Trophoblast cell (in vitro differentiated cells and primary cell): ENCODE data around the gene TRAF6.
A peak's percentile ranks its signal among the peaks of the same experiment; 100 is the strongest.

Experiments used
- DNase-seq, 2 donors: peaks; one replicate each; pipeline ENCODE4 v3.0.0-alpha.2; 2016
- H2AFZ ChIP-seq: 2 replicates; pipeline ENCODE4 v1.6.1; 2013; ENCODE audit warnings: low read length, moderate library complexity, mild to moderate bottlenecking; ENCODE audit not compliant: insufficient read depth, poor library complexity
- H2AK5ac ChIP-seq: 2 replicates; pipeline ENCODE4 v1.6.1; 2013; ENCODE audit warnings: mild to moderate bottlenecking, low read length
- H2BK120ac ChIP-seq: 2 replicates; pipeline ENCODE4 v1.6.1; 2013; ENCODE audit warnings: low read length, mild to moderate bottlenecking, moderate library complexity; ENCODE audit not compliant: insufficient read depth, poor library complexity
- H2BK12ac ChIP-seq: 2 replicates; pipeline ENCODE4 v1.6.1; 2013; ENCODE audit warnings: mild to moderate bottlenecking, low read length, moderate library complexity
- H2BK5ac ChIP-seq: 2 replicates; pipeline ENCODE4 v1.6.1; 2013; ENCODE audit warnings: low read length, low read depth, moderate library complexity, mild to moderate bottlenecking; ENCODE audit not compliant: poor library complexity
- H3K14ac ChIP-seq: 2 replicates; pipeline ENCODE4 v1.6.1; 2013; ENCODE audit warnings: mild to moderate bottlenecking, low read length
- H3K18ac ChIP-seq: 2 replicates; pipeline ENCODE4 v1.6.1; 2013; ENCODE audit warnings: mild to moderate bottlenecking, low read length
- H3K23ac ChIP-seq: 2 replicates; pipeline ENCODE4 v1.6.1; 2013; ENCODE audit warnings: low read length
- H3K27ac ChIP-seq: 2 replicates; pipeline ENCODE4 v1.5.1; 2013; ENCODE audit warnings: low read depth, mild to moderate bottlenecking, inconsistent platforms, low read length, moderate library complexity
- H3K27me3 ChIP-seq: 2 replicates; pipeline ENCODE4 v1.6.1; 2013; ENCODE audit warnings: inconsistent platforms, mild to moderate bottlenecking, low read length, moderate library complexity; ENCODE audit not compliant: insufficient read depth
- H3K36me3 ChIP-seq, 2 experiments: 1 replicate in 1 of 2; 2 replicates in 1 of 2; pipeline ENCODE4 v1.6.1; 2013; ENCODE audit warnings: low read length in 2 of 2, mild to moderate bottlenecking in 2 of 2, moderate library complexity in 1 of 2; ENCODE audit not compliant: insufficient read depth in 2 of 2, control insufficient read depth in 1 of 2
- H3K4ac ChIP-seq: 2 replicates; pipeline ENCODE4 v1.6.1; 2013; ENCODE audit warnings: low read depth, mild to moderate bottlenecking, low read length, moderate library complexity
- H3K4me1 ChIP-seq, 2 experiments: 1 replicate in 1 of 2; 2 replicates in 1 of 2; pipeline ENCODE4 v1.6.1; 2013; ENCODE audit warnings: low read length in 2 of 2, mild to moderate bottlenecking in 2 of 2, moderate library complexity in 1 of 2; ENCODE audit not compliant: insufficient read depth in 2 of 2, control insufficient read depth in 1 of 2
- H3K4me2 ChIP-seq: 2 replicates; pipeline ENCODE4 v1.6.1; 2013; ENCODE audit warnings: inconsistent platforms, mild to moderate bottlenecking, low read length, moderate library complexity
- H3K4me3 ChIP-seq: 2 replicates; pipeline ENCODE4 v1.5.1; 2013; ENCODE audit warnings: mild to moderate bottlenecking, low read depth, low read length, inconsistent platforms
- H3K79me1 ChIP-seq: one replicate; pipeline ENCODE4 v1.6.1; 2013; ENCODE audit warnings: low read length
- H3K79me2 ChIP-seq: 2 replicates; pipeline ENCODE4 v1.6.1; 2013; ENCODE audit warnings: low read length, mild to moderate bottlenecking; ENCODE audit not compliant: control insufficient read depth, insufficient read depth, poor library complexity
- H3K9ac ChIP-seq: 2 replicates; pipeline ENCODE4 v1.6.1; 2013; ENCODE audit warnings: mild to moderate bottlenecking, low read length
- H3K9me3 ChIP-seq: 2 replicates; pipeline ENCODE4 v1.6.1; 2013; ENCODE audit warnings: low read depth, mild to moderate bottlenecking, control low read depth, inconsistent platforms, low read length; ENCODE audit not compliant: insufficient read depth
- H4K12ac ChIP-seq: 2 replicates; pipeline ENCODE4 v1.6.1; 2013; ENCODE audit warnings: low read depth, mild to moderate bottlenecking, low read length, moderate library complexity
- H4K8ac ChIP-seq: 2 replicates; pipeline ENCODE4 v1.6.1; 2013; ENCODE audit warnings: low read depth, mild to moderate bottlenecking, low read length, moderate library complexity
- H4K91ac ChIP-seq: one replicate; pipeline ENCODE4 v1.6.1; 2013; ENCODE audit warnings: low read depth, mild to moderate bottlenecking, low read length, moderate library complexity
- WGBS: extraction: QIAGEN DNeasy Blood & Tissue Kit; methylation state at CpG from one replicate; pipeline ENCODE4 v1.1.7; 2013; ENCODE audit warnings: missing lambda C conversion rate; ENCODE audit not compliant: insufficient read length, insufficient coverage; ENCODE audit errors: extremely low coverage; 5-methylcytosine and 5-hydroxymethylcytosine counted together

TRAF6 gene

DNA sequence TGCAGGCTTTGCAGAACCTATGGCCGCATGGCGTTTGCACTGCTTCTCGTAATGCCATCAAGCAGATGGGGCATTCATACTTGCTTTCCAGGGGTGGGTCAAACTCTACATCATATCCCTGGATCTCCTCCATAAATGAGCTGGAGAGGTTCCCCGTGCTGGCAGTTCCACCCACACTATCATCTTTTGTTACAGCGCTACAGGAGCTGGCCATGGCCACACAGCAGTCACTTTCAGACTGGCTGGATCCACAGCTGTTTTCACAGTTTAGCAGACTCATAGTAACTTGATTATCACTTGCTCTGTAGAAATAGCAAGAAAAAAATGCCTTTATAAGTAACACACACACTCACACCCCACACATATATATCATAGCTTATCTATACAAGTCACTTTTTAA, 8.8 kb downstream of the TRAF6 start:
- Histone ChIP-seq H4K12ac (no peak overlapping the region), H2BK12ac (peak overlapping the region; percentile 76), H3K4me1 (peaks cover 2 to 5% of the 10 kb centered on the region in 2 experiments), H3K4me2 (no peak overlapping the region), H3K9ac (no peak overlapping the region), H3K9me3 (no peaks in the 10 kb centered on the region), H2AK5ac (peak overlapping the region; percentile 29), H2AFZ (no peak overlapping the region), H3K4me3 (no peak overlapping the region), H3K79me2 (no peaks in the 10 kb centered on the region), H3K27ac (no peak overlapping the region), H4K8ac (peak overlapping the region; percentile 19), H3K14ac (no peak overlapping the region), H2BK120ac (no peak overlapping the region), H3K23ac (no peak overlapping the region), H2BK5ac (no peak overlapping the region), H3K18ac (no peak overlapping the region), H3K79me1 (peaks cover 2% of the 10 kb centered on the region), H3K36me3 (peaks cover 6 to 8% of the 10 kb centered on the region in 2 experiments), H3K27me3 (no peaks in the 10 kb centered on the region), H4K91ac (peak overlapping the region; percentile 28), H3K4ac (peak overlapping the region; percentile 21)
- no peak for DNase-seq
- WGBS = no CpG with 5 or more reads among the region's 5 CpGs

DNA sequence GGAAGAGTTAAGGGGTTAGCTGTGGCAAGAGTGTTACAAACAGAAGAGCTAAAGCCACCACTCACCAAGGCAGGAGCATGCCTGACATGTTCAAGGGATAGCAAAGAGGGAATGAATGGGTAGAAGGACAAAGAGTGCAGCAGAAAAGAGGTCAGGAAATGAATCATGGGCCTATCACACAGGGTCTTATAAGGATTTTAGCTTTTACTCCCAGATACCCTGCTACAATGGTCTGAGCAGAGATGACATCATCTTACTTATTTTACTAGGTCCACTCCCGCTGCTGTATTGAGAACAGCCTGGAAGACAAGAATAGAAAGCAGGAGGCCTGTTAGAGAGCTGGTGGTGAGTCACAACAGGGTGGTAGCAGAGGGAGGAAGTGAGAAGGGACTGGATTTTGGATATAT, 9.8 kb downstream of the TRAF6 start:
- Histone ChIP-seq H3K9me3 (no peaks in the 10 kb centered on the region), H3K4me1 (peaks cover 2 to 5% of the 10 kb centered on the region in 2 experiments), H3K79me1 (peaks cover 2% of the 10 kb centered on the region), H3K23ac (no peak overlapping the region), H2BK120ac (no peak overlapping the region), H3K4ac (no peak overlapping the region), H3K27me3 (no peaks in the 10 kb centered on the region), H4K8ac (peak overlapping the region; percentile 33), H4K12ac (no peak overlapping the region), H2AK5ac (no peak overlapping the region), H4K91ac (no peak overlapping the region), H2BK12ac (no peak overlapping the region), H3K4me2 (no peak overlapping the region), H3K79me2 (no peaks in the 10 kb centered on the region), H3K9ac (no peak overlapping the region), H3K36me3 (peaks cover 9 to 12% of the 10 kb centered on the region in 2 experiments), H3K18ac (no peak overlapping the region), H3K4me3 (no peak overlapping the region), H2BK5ac (no peak overlapping the region), H3K27ac (peak overlapping the region; percentile 66), H3K14ac (no peak overlapping the region), H2AFZ (no peak overlapping the region)
- no CpG with 5 or more reads among the region's 1 CpG for WGBS
- peak in 1 of 2 donors; percentile 15 for DNase-seq

DNA sequence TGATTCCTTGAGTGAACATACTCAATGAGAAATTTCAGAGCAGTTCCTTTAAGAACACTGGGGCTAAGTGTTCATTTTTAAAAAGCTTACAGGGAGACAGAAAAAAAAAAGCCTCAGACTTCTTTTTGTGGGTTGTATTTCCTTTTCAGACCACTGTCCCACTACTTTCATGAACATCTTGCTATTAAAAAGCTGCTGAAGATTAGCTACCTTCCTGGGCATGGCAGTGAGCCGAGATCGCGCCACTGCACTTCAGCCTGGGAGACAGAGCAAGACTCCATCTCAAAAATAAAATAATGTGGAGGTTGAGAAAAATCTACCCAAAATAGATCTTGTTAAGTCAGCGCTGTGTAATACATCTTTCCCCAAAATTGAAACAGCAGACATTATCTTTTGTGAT, 10.8 kb downstream of the TRAF6 start:
- Histone ChIP-seq H3K4me3 (no peak overlapping the region), H3K27me3 (no peaks in the 10 kb centered on the region), H2AFZ (no peak overlapping the region), H3K9ac (no peak overlapping the region), H4K91ac (no peak overlapping the region), H3K4ac (no peak overlapping the region), H3K4me1 (peaks cover 2 to 5% of the 10 kb centered on the region in 2 experiments), H2BK120ac (no peak overlapping the region), H3K36me3 (peaks cover 9 to 12% of the 10 kb centered on the region in 2 experiments), H3K4me2 (no peak overlapping the region), H3K79me2 (no peaks in the 10 kb centered on the region), H2AK5ac (no peak overlapping the region), H3K79me1 (peaks cover 2% of the 10 kb centered on the region), H3K9me3 (no peaks in the 10 kb centered on the region), H3K27ac (no peak overlapping the region), H3K23ac (no peak overlapping the region), H2BK12ac (no peak overlapping the region), H3K14ac (no peak overlapping the region), H4K12ac (no peak overlapping the region), H4K8ac (no peak overlapping the region), H2BK5ac (no peak overlapping the region), H3K18ac (no peak overlapping the region)
- DNase-seq = no peak
- WGBS = no CpG with 5 or more reads among the region's 4 CpGs

DNA sequence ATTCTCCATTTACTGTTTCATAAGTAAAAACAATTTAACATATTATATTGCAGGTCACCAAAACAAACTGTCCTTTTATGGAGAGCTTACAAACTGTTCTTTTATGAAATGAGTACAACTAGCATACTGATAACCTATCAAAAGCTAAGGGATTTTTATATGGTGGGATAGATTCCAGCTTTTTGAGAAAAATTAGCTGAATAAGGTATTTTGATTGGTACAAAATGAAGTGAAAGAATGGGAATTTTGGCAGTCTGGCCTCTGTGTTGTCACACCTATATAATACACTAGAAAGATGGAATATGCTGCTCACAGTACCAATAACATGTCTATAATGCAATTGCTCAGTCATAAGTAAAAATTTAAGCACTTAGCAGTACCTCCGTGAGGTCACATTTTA, 11.4 kb downstream of the TRAF6 start:
- DNase-seq = no peak
- H4K12ac ChIP-seq = no peak overlapping the region

More for the DNA sequence above, 11.4 kb downstream of the TRAF6 start:
- H3K23ac ChIP-seq = no peak overlapping the region
- H3K4me3 ChIP-seq = no peak overlapping the region
- H2BK12ac ChIP-seq = no peak overlapping the region
- H3K14ac ChIP-seq = no peak overlapping the region
- H3K9me3 ChIP-seq = no peaks in the 10 kb centered on the region
- H3K27ac ChIP-seq = no peak overlapping the region
- no peaks in the 10 kb centered on the region for H3K79me2 ChIP-seq
- H3K79me1 ChIP-seq = peaks cover 2% of the 10 kb centered on the region
- H2BK120ac ChIP-seq = no peak overlapping the region
- no CpG with 5 or more reads among the region's 1 CpG for WGBS
- H2AFZ ChIP-seq = no peak overlapping the region
- no peak overlapping the region for H4K8ac ChIP-seq
- no peak overlapping the region for H4K91ac ChIP-seq
- no peaks in the 10 kb centered on the region for H3K27me3 ChIP-seq
- H2BK5ac ChIP-seq = no peak overlapping the region
- peaks cover 12 to 13% of the 10 kb centered on the region in 2 experiments for H3K36me3 ChIP-seq
- H3K9ac ChIP-seq = no peak overlapping the region
- no peak overlapping the region for H2AK5ac ChIP-seq
- peaks cover 2 to 5% of the 10 kb centered on the region in 2 experiments for H3K4me1 ChIP-seq
- H3K18ac ChIP-seq = no peak overlapping the region
- H3K4me2 ChIP-seq = no peak overlapping the region
- no peak overlapping the region for H3K4ac ChIP-seq
